Left lung (tissue), 10 donors: Measurements from ENCODE around the gene PINLYP. TPM values are rescaled to one million over a fixed set of nuclear protein-coding genes. Genes with fewer than 3 reads are reported as not detected.

ENCODE experiments used
- ATAC-seq: fragments of 200-7000 bp; cut with Tn5 transposase; one replicate; pipeline ENCODE4 v1.9.1; 2020; ENCODE audit warnings: moderate library complexity
- DNase-seq, 4 donors: peaks; one replicate each; pipeline ENCODE4 v3.0.0-alpha.2; 2013 to 2020
- H3K27ac ChIP-seq, 2 donors: fragments of 200-600 bp; sonication (generic) in 1 of 2; one replicate each; pipeline versions ENCODE4 v1.5.0 to v1.8.0; 2020 to 2021
- H3K27me3 ChIP-seq, 2 donors: fragments of 200-600 bp; sonication (generic) in 1 of 2; one replicate each; pipeline versions ENCODE4 v1.5.0 to v1.8.0; 2020 to 2021
- H3K36me3 ChIP-seq, 2 donors: fragments of 200-600 bp; sonication (generic) in 1 of 2; one replicate each; pipeline versions ENCODE4 v1.5.0 to v1.8.0; 2020 to 2021
- H3K4me1 ChIP-seq, 2 donors: fragments of 200-600 bp; one replicate each; pipeline ENCODE4 v1.8.0; 2021
- H3K4me3 ChIP-seq, 2 donors: fragments of 200-600 bp; sonication (generic) in 1 of 2; one replicate each; pipeline versions ENCODE4 v1.5.0 to v1.8.0; 2020 to 2021; ENCODE audit warnings: mild to moderate bottlenecking in 1 of 2
- H3K9me3 ChIP-seq, 2 donors: fragments of 200-600 bp; sonication (generic) in 1 of 2; one replicate each; pipeline versions ENCODE4 v1.5.0 to v1.8.0; 2020 to 2021
- intact Hi-C, 2 donors: fragments of 100-400 bp; cut with DNase I; formaldehyde crosslinking; loops; one replicate each; pipeline versions ENCODE4 v1.11.2 to v1.14.2; 2022
- polyA plus RNA-seq, 6 donors: library from polyadenylated mRNA; unstranded; fragments of 120-200 nt; gene quantifications; one replicate each; pipeline ENCODE4 v1.2.1, GENCODE V29; 2013; ENCODE audit not compliant: insufficient read length in 6 of 6
- total RNA-seq, 2 donors: library from RNA; stranded (reverse); fragmentation: NEBNext Ultra II Directional; extraction: Animal tissue kit (Norgen Biotek cat#: 25700); gene quantifications; one replicate each; pipeline ENCODE4 v1.2.1, GENCODE V29; 2021
- TF ChIP-seq, protein P1 (sequence below), 2 donors: fragments of 200-600 bp; sonication (generic) in 1 of 2; IDR thresholded peaks; one replicate each; pipeline versions ENCODE4 v1.5.0 to v1.8.0; 2021; ENCODE audit warnings: antibody characterized with exemption in 2 of 2
- donor health status: DM: no; HTN: yes; CAD: no.
- donor health status: DM: no; HTN: no; CAD: no.

PINLYP gene
- total and polyA plus RNA-seq, 8 donors, result 6.2 to 21.2 (median 17.0) TPM

DNA sequence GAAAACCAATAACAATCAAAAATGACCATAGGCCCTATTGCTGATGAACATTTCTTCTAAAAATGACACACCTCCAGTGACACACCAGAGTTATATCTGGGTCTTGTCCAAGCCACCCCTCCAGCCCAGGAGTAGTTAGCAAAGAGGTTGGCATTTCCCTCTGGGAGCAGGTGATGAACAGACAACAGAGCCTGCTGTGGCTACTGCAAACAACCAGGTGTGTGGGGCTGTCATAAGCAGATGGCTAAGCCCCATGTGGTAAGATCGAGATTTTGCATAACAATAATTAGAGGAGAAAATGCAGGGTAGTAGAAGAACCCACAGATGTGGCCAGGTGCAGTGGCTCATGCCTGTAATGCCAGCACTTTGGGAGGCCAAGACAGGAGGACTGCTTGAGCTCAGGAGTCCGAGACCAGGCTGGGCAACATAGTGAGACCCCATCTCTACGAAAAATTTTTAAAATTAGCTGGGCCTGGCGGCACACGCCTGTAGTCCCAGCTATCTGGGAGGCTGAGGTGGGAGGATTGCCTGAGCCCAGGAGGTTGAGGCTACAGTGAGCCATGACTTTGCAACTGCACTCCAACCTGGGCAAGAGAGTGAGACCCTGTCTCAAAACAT, 5.3 kb upstream of the PINLYP start:
- ATAC-seq, result peak; percentile 8
- intact Hi-C loops, result no loop called here
- Histone ChIP-seq H3K4me1 (peaks cover 6 to 22% of the 10 kb centered on the region in 2 donors), H3K27ac (no peak overlapping the region), H3K4me3 (no peak overlapping the region), H3K36me3 (peaks cover 0 to 6% of the 10 kb centered on the region in 2 donors), H3K27me3 (no peaks in the 10 kb centered on the region), H3K9me3 (no peaks in the 10 kb centered on the region)
- no peak for DNase-seq
- TF ChIP-seq, protein P1, sequence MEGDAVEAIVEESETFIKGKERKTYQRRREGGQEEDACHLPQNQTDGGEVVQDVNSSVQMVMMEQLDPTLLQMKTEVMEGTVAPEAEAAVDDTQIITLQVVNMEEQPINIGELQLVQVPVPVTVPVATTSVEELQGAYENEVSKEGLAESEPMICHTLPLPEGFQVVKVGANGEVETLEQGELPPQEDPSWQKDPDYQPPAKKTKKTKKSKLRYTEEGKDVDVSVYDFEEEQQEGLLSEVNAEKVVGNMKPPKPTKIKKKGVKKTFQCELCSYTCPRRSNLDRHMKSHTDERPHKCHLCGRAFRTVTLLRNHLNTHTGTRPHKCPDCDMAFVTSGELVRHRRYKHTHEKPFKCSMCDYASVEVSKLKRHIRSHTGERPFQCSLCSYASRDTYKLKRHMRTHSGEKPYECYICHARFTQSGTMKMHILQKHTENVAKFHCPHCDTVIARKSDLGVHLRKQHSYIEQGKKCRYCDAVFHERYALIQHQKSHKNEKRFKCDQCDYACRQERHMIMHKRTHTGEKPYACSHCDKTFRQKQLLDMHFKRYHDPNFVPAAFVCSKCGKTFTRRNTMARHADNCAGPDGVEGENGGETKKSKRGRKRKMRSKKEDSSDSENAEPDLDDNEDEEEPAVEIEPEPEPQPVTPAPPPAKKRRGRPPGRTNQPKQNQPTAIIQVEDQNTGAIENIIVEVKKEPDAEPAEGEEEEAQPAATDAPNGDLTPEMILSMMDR (IDR thresholded peaks at IDR 0.05), result no peak

DNA sequence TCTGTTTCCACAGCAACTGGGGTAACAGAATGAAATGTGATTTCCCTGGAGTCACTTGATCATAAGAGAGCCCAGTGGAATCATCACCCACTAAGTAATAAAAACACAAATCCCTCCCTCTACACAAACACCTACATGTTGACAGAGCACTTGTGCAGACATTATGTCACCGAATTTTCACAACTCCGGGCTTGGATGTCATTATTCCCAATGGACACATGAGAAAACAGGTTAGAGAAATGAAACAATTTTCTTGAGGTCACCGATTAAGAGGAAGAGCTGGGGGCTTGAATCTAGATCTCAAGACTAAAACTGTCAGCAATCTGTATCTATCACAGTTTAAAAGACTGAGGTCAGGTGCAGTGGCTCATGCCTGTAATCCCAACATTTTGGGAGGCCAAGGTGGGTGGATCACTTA, 3.4 kb upstream of the PINLYP start:
- ATAC-seq, result peak; percentile 13
- intact Hi-C loops, result no loop called here

DNA sequence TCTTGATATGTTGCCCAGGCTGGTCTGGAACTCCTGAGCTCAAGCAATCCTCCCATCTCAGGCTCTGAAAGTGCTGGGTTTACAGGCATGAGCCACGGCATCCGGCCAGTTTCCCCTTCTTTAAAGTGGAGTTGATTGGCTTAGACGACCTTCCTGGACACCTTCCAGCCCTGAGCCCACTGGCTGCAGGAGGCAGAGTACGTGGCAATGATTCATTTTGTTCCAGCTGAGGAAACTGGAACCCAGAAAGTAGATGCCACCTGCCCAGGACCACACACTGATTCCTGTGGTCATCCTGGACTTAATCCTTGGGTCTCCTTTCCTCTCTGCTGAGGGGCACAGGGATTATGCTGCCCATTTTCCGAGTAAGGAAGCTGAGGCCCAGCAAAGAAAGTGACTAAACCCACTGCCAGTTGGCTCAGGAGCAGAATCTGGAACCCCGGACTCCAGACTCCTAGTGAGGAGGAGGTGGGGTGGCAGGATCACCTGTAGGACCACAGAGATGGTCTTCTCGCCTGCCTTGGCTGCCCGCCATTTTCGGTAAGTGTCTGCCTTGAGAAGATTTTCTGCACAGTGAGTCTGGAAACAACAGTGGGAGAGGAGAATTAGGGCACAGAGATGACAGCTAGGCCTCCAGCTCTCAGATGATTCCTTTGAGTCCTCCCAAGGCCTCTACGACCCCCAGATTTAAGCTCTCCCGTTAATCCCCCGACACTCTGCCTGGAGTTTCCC, 1.0 kb upstream of the PINLYP start:
- Histone ChIP-seq H3K27me3 (no peaks in the 10 kb centered on the region), H3K4me1 (peaks cover 6 to 28% of the 10 kb centered on the region in 2 donors), H3K36me3 (peaks cover 0 to 6% of the 10 kb centered on the region in 2 donors), H3K27ac (peak overlapping the region; percentile 65 to 82), H3K9me3 (no peaks in the 10 kb centered on the region), H3K4me3 (peak overlapping the region; percentile 74 to 86)
- DNase-seq (no peak), ATAC-seq (no peak)
- intact Hi-C loops, result no loop called here
- TF ChIP-seq, protein P1 (IDR thresholded peaks at IDR 0.05), result no peak

More for the DNA sequence above, 3.4 kb upstream of the PINLYP start:
- Histone ChIP-seq H3K4me3 (no peak overlapping the region), H3K4me1 (peaks cover 6 to 28% of the 10 kb centered on the region in 2 donors), H3K9me3 (no peaks in the 10 kb centered on the region), H3K27me3 (no peaks in the 10 kb centered on the region), H3K27ac (peak overlapping the region in 1 of 2 donors; percentile 23), H3K36me3 (peaks cover 0 to 6% of the 10 kb centered on the region in 2 donors)
- no peak for DNase-seq
- TF ChIP-seq, protein P1 (IDR thresholded peaks at IDR 0.05), result no peak

DNA sequence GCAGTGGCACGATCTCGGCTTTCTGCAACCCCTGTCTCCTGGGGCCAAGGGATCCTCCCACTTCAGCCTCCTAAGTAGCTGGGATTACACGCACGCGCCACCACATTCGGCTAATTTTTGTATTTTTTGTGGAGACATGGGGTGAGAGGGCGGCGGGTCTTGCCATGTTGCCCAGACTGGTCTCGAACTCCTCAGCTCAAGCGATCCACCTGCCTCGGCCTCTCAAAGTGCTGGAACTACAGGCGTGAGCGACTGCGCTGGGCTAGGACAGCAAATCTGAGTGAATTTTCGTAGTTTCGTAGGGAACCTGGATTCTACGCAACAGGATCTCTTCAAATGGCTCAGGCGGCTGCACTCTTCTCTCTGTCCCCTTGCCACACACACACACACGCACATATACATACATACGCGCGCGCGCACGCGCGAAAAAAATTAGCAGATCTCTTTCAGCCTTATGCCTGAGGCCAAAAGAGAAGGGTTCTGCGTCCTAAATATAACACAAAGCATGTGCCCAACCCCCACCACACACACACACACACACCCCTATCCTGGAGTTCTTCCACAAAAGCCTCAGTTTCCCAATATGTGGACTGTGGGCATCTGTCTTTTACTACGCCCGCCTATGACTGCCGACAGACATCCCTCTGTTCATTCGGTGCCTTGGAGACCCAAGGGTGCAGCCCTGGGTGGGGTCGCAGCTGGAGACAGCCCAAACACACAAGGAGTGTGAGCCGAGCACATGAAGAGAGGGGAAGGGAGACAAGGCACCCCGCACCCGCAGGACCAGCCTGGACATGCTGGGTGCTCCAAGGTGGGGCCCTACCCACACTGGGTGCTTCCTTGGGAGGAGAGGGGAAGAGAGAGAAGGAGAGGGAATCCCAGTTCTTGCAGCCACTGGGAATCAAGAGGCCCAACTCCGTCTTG, 616 bp downstream of the PINLYP start:
- intact Hi-C loops, result no loop called here
- no peak for DNase-seq

More for the DNA sequence above, 616 bp downstream of the PINLYP start:
- Histone ChIP-seq H3K4me1 (peaks cover 6 to 42% of the 10 kb centered on the region in 2 donors), H3K9me3 (no peaks in the 10 kb centered on the region), H3K27ac (peak overlapping the region; percentile 47 to 82), H3K27me3 (no peaks in the 10 kb centered on the region), H3K36me3 (peaks cover 0 to 3% of the 10 kb centered on the region in 2 donors), H3K4me3 (peak overlapping the region; percentile 74 to 86)
- no peak for ATAC-seq
- TF ChIP-seq, protein P1 (IDR thresholded peaks at IDR 0.05), result no peak
